WTC11 (cell line): ENCODE data around the gene IL12B. TPM values are rescaled to one million over a fixed set of nuclear protein-coding genes. Genes with fewer than 3 reads are reported as not detected.

ENCODE experiments used
- ATAC-seq: fragments of 200-7000 bp; cut with Tn5 transposase; 2 replicates; pipeline ENCODE4 v1.10.0; 2021; ENCODE audit warnings: mild to moderate bottlenecking, moderate library complexity
- CTCF ChIA-PET: fragments of 300-600 bp; sonication (Branson Sonifier 250); formaldehyde crosslinking; loops from one replicate; lab custom pipeline; 2021; ENCODE audit warnings: antibody characterized with exemption; lab: Charles Lee
- POLR2A ChIA-PET: fragments of 350-600 bp; sonication (Branson Sonifier 250); formaldehyde crosslinking; loops from one replicate; lab custom pipeline; 2021; ENCODE audit warnings: antibody characterized with exemption; lab: Charles Lee
- DNase-seq: peaks from one replicate; pipeline ENCODE4 v3.0.0; 2021; ENCODE audit warnings: low spot score
- H3K27ac Mint-ChIP-seq: 2 replicates; pipeline ENCODE4 v1.8.0; 2021; ENCODE audit warnings: mixed read lengths
- H3K27me3 Mint-ChIP-seq: 2 replicates; pipeline ENCODE4 v1.8.0; 2021; ENCODE audit warnings: low read depth, mild to moderate bottlenecking, moderate library complexity, mixed read lengths
- H3K36me3 Mint-ChIP-seq: 2 replicates; pipeline ENCODE4 v1.8.0; 2021; ENCODE audit warnings: mixed read lengths
- H3K4me1 Mint-ChIP-seq: 2 replicates; pipeline ENCODE4 v1.8.0; 2022; ENCODE audit warnings: mixed read lengths
- H3K4me3 Mint-ChIP-seq: 2 replicates; pipeline ENCODE4 v1.8.0; 2021; ENCODE audit warnings: mild to moderate bottlenecking, moderate library complexity, mixed read lengths
- H3K9me3 Mint-ChIP-seq: 2 replicates; pipeline ENCODE4 v1.8.0; 2021; ENCODE audit warnings: mixed read lengths
- AR ChIP-seq: fragments of 250-450 bp; sonication (Bioruptor Pico); IDR thresholded peaks from 2 replicates; pipeline ENCODE4 v1.9.0; 2021; ENCODE audit warnings: mild to moderate bottlenecking
- ATF3 ChIP-seq: sonication (generic); formaldehyde crosslinking; conservative IDR thresholded peaks from 2 replicates; pipeline ENCODE4 v1.8.1; 2022; ENCODE audit warnings: mild to moderate bottlenecking, missing genetic modification reagents
- ETV6 ChIP-seq: sonication (generic); formaldehyde crosslinking; IDR thresholded peaks from 2 replicates; pipeline ENCODE4 v1.8.1; 2022; ENCODE audit warnings: mild to moderate bottlenecking, missing genetic modification reagents
- FOXK1 ChIP-seq: sonication (generic); formaldehyde crosslinking; IDR thresholded peaks from 2 replicates; pipeline ENCODE4 v1.8.0; 2022; ENCODE audit warnings: mild to moderate bottlenecking, moderate library complexity, missing genetic modification reagents
- JUN ChIP-seq: sonication (generic); formaldehyde crosslinking; IDR thresholded peaks from 2 replicates; pipeline ENCODE4 v1.8.0; 2023; ENCODE audit warnings: mild to moderate bottlenecking, missing genetic modification reagents
- MXD4 ChIP-seq: fragments of 250-450 bp; sonication (Bioruptor Pico); IDR thresholded peaks from 2 replicates; pipeline ENCODE4 v1.8.0; 2021; ENCODE audit warnings: mild to moderate bottlenecking, moderate library complexity, borderline replicate concordance
- MYBL2 ChIP-seq: sonication (generic); formaldehyde crosslinking; IDR thresholded peaks from 2 replicates; pipeline ENCODE4 v1.8.1; 2023; ENCODE audit warnings: mild to moderate bottlenecking, moderate library complexity, missing genetic modification reagents
- NR3C1 ChIP-seq: sonication (generic); formaldehyde crosslinking; conservative IDR thresholded peaks from 2 replicates; pipeline ENCODE4 v1.8.1; 2023; ENCODE audit warnings: low read depth, mild to moderate bottlenecking, missing genetic modification reagents
- PRDM15 ChIP-seq: sonication (generic); formaldehyde crosslinking; IDR thresholded peaks from 2 replicates; pipeline ENCODE4 v1.8.0; 2022; ENCODE audit warnings: missing genetic modification reagents
- RORB ChIP-seq: fragments of 250-450 bp; sonication (Bioruptor Pico); IDR thresholded peaks from 2 replicates; pipeline ENCODE4 v1.9.0; 2021; ENCODE audit warnings: mild to moderate bottlenecking
- SMAD4 ChIP-seq: sonication (generic); formaldehyde crosslinking; IDR thresholded peaks from 2 replicates; pipeline ENCODE4 v1.8.0; 2022; ENCODE audit warnings: mild to moderate bottlenecking, missing genetic modification reagents
- total RNA-seq: library from RNA; stranded (reverse); gene quantifications from 3 replicates; pipeline ENCODE4 v1.2.3, GENCODE V29; 2021
- TF ChIP-seq, protein P1 (sequence below): sonication (generic); formaldehyde crosslinking; IDR thresholded peaks from 2 replicates; pipeline ENCODE4 v1.8.1; 2023; ENCODE audit warnings: mild to moderate bottlenecking, missing genetic modification reagents, moderate library complexity
- TF ChIP-seq, protein P2 (sequence below): fragments of 200-600 bp; IDR thresholded peaks from 2 replicates; pipeline ENCODE4 v1.8.0; 2022; ENCODE audit warnings: antibody characterized with exemption
- TF ChIP-seq, protein P3 (sequence below): sonication (generic); formaldehyde crosslinking; IDR thresholded peaks from 2 replicates; pipeline ENCODE4 v1.8.0; 2022; ENCODE audit warnings: mild to moderate bottlenecking, missing genetic modification reagents
- TF ChIP-seq, protein P4 (sequence below): sonication (generic); formaldehyde crosslinking; IDR thresholded peaks from 2 replicates; pipeline ENCODE4 v1.8.1; 2023; ENCODE audit warnings: mild to moderate bottlenecking, missing genetic modification reagents

Gene IL12B
- total RNA-seq, 1 experiment from 2014 or later, result not detected

GRCh38 chr5:159317849-159318248 lies 12.4 kb downstream of the IL12B start:
- Mint-ChIP-seq H3K36me3 (no peaks in the 10 kb centered on the region), H3K4me3 (no peak overlapping the region), H3K4me1 (no peaks in the 10 kb centered on the region), H3K27me3 (no peaks in the 10 kb centered on the region), H3K9me3 (no peaks in the 10 kb centered on the region), H3K27ac (no peak overlapping the region)
- CTCF ChIA-PET, result interaction anchor here (1.1 to 4.9 kb wide), 5 partner anchors 9 to 160 kb away, joined by 3 to 62 read pairs (median 9); no protein-coding TSS in a partner anchor
- ATAC-seq, result no peak
- no peak for DNase-seq
- POLR2A ChIA-PET, result no interaction called here
- TF ChIP-seq AR (CRISPR knock-in tag) (no peak), ETV6 (no peak), PRDM15 (CRISPR knock-in tag) (no peak), MXD4 (no peak), JUN (no peak), ATF3 (no peak)
- TF ChIP-seq, protein P1, sequence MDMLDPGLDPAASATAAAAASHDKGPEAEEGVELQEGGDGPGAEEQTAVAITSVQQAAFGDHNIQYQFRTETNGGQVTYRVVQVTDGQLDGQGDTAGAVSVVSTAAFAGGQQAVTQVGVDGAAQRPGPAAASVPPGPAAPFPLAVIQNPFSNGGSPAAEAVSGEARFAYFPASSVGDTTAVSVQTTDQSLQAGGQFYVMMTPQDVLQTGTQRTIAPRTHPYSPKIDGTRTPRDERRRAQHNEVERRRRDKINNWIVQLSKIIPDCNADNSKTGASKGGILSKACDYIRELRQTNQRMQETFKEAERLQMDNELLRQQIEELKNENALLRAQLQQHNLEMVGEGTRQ (CRISPR knock-in tag), result no peak
- TF ChIP-seq, protein P2, sequence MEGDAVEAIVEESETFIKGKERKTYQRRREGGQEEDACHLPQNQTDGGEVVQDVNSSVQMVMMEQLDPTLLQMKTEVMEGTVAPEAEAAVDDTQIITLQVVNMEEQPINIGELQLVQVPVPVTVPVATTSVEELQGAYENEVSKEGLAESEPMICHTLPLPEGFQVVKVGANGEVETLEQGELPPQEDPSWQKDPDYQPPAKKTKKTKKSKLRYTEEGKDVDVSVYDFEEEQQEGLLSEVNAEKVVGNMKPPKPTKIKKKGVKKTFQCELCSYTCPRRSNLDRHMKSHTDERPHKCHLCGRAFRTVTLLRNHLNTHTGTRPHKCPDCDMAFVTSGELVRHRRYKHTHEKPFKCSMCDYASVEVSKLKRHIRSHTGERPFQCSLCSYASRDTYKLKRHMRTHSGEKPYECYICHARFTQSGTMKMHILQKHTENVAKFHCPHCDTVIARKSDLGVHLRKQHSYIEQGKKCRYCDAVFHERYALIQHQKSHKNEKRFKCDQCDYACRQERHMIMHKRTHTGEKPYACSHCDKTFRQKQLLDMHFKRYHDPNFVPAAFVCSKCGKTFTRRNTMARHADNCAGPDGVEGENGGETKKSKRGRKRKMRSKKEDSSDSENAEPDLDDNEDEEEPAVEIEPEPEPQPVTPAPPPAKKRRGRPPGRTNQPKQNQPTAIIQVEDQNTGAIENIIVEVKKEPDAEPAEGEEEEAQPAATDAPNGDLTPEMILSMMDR, result no peak
- TF ChIP-seq, protein P3, sequence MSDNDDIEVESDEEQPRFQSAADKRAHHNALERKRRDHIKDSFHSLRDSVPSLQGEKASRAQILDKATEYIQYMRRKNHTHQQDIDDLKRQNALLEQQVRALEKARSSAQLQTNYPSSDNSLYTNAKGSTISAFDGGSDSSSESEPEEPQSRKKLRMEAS (CRISPR knock-in tag), result no peak

GRCh38 chr5:159316519-159317383 lies 13.5 kb downstream of the IL12B start:
- H3K27me3 Mint-ChIP-seq, result peaks cover 2% of the 10 kb centered on the region
- H3K4me1 Mint-ChIP-seq, result no peaks in the 10 kb centered on the region
- ChIA-PET CTCF (interaction anchor here (1.0 to 4.9 kb wide), 15 partner anchors 10 to 670 kb away, joined by 3 to 62 read pairs (median 5); no protein-coding TSS in a partner anchor), POLR2A (no interaction called here)
- H3K4me3 Mint-ChIP-seq, result no peak overlapping the region
- no peaks in the 10 kb centered on the region for H3K9me3 Mint-ChIP-seq
- TF ChIP-seq ATF3, result no peak
- no peak for TF ChIP-seq SMAD4
- TF ChIP-seq MYBL2 (CRISPR knock-in tag), result no peak
- TF ChIP-seq RORB (CRISPR knock-in tag), result no peak
- TF ChIP-seq, protein P4, sequence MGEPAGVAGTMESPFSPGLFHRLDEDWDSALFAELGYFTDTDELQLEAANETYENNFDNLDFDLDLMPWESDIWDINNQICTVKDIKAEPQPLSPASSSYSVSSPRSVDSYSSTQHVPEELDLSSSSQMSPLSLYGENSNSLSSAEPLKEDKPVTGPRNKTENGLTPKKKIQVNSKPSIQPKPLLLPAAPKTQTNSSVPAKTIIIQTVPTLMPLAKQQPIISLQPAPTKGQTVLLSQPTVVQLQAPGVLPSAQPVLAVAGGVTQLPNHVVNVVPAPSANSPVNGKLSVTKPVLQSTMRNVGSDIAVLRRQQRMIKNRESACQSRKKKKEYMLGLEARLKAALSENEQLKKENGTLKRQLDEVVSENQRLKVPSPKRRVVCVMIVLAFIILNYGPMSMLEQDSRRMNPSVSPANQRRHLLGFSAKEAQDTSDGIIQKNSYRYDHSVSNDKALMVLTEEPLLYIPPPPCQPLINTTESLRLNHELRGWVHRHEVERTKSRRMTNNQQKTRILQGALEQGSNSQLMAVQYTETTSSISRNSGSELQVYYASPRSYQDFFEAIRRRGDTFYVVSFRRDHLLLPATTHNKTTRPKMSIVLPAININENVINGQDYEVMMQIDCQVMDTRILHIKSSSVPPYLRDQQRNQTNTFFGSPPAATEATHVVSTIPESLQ, result no peak
- no peak for TF ChIP-seq NR3C1 (CRISPR knock-in tag)
- TF ChIP-seq FOXK1, result no peak
- TF ChIP-seq, protein P2, result 0 out of 2 replicates have a peak, but pooled peaks have one; percentile 29
- ATAC-seq (peak; percentile 96), DNase-seq (peak; percentile 46)
- H3K36me3 Mint-ChIP-seq, result no peaks in the 10 kb centered on the region
- H3K27ac Mint-ChIP-seq, result no peak overlapping the region
